ENCODE data around the gene PLRG1. TPM values are rescaled to one million over a fixed set of nuclear protein-coding genes. Genes with fewer than 3 reads are reported as not detected.

PLRG1 gene
- total and polyA plus RNA-seq, 9 donors: 26.5 to 90.9 (median 61.5) TPM

DNA sequence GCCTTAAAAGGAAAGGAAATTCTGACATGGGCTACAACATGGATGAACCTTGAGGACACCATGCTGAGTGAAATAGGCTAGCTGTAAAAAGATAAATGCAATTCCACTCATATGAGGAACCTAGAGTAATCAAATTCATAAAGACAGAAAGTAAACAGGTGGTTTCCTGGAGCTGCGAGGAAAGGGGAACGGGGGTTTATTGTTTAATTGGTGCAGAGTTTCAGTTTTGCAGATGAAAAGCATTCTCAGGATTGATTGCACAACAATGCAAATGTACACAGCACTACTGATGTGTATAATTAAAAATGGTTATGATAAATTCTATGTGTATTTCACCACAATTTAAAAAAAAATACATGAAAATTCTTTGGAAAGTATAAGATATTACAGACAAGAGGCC, 24.0 kb downstream of the PLRG1 start:
- intact Hi-C loops (cut with DNase I): no loop called here

DNA sequence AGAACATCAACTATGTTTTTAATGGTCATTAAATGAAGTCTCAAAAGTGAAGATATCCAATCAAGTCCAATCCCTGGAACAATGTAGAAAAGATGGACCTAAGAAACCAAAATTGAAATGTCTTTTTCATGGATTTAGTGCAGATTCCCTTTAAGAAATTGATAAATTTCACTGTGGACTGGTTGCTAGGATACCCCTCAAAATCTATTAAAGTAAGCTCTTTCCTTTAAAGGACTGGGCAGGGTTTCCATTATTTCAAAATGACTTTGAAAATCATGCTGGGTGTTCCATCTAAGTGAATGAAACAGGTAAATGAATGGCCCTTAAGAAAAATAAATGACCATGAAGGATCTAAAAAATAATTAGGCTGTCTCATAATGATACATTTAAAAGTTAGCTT, 28.6 kb downstream of the PLRG1 start:
- Histone ChIP-seq H3K4me1 (ENCODE audit: insufficient read depth) (no peaks in the 10 kb centered on the region), H3K27ac (no peak overlapping the region), H3K4me3 (no peak overlapping the region), H3K9me3 (no peaks in the 10 kb centered on the region), H3K27me3 (no peaks in the 10 kb centered on the region), H3K36me3 (no peaks in the 10 kb centered on the region)
- TF ChIP-seq POLR2A (IDR thresholded peaks at IDR 0.05) (no peak), EP300 (IDR thresholded peaks at IDR 0.05) (no peak)
- TF ChIP-seq, protein P1, sequence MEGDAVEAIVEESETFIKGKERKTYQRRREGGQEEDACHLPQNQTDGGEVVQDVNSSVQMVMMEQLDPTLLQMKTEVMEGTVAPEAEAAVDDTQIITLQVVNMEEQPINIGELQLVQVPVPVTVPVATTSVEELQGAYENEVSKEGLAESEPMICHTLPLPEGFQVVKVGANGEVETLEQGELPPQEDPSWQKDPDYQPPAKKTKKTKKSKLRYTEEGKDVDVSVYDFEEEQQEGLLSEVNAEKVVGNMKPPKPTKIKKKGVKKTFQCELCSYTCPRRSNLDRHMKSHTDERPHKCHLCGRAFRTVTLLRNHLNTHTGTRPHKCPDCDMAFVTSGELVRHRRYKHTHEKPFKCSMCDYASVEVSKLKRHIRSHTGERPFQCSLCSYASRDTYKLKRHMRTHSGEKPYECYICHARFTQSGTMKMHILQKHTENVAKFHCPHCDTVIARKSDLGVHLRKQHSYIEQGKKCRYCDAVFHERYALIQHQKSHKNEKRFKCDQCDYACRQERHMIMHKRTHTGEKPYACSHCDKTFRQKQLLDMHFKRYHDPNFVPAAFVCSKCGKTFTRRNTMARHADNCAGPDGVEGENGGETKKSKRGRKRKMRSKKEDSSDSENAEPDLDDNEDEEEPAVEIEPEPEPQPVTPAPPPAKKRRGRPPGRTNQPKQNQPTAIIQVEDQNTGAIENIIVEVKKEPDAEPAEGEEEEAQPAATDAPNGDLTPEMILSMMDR (IDR thresholded peaks at IDR 0.05): no peak
- intact Hi-C loops (cut with DNase I): no loop called here
- no peak for DNase-seq

More for the DNA sequence above, 24.0 kb downstream of the PLRG1 start:
- Histone ChIP-seq H3K9me3 (no peaks in the 10 kb centered on the region), H3K27me3 (no peaks in the 10 kb centered on the region), H3K27ac (no peak overlapping the region), H3K4me1 (ENCODE audit: insufficient read depth) (no peaks in the 10 kb centered on the region), H3K4me3 (no peak overlapping the region), H3K36me3 (no peaks in the 10 kb centered on the region)
- 71 to 88% (median 83%) methylated on average over 2 of the region's 2 CpGs for WGBS, 3 donors
- DNase-seq: no peak
- no peak for TF ChIP-seq EP300 (IDR thresholded peaks at IDR 0.05)
- TF ChIP-seq, protein P1 (IDR thresholded peaks at IDR 0.05): no peak
- TF ChIP-seq POLR2A (IDR thresholded peaks at IDR 0.05): no peak

DNA sequence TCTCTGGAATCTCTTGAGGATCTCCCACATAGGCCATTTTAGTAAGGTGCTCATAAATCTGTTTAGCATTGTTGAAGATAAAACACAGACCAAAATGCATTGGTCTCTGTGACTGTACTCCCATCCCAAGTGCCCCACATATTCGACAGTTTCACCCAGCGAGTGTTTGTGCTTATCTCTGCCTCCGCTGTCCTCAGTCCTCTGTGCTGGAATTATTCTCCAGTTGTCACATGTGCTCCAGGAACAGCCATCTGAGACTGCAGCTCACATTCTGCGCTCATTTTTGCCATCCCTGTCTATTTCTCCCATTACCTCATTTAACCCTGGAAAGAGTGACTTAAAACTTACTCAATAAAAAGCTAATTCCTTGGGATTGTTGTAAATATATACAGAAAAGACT, 31.0 kb downstream of the PLRG1 start:
- intact Hi-C loops (cut with DNase I): no loop called here
- TF ChIP-seq, protein P1 (IDR thresholded peaks at IDR 0.05): no peak
- TF ChIP-seq POLR2A (IDR thresholded peaks at IDR 0.05) (no peak), EP300 (IDR thresholded peaks at IDR 0.05) (no peak)
- 78 to 81% (median 80%) methylated on average over 4 of the region's 4 CpGs for WGBS, 3 donors

DNA sequence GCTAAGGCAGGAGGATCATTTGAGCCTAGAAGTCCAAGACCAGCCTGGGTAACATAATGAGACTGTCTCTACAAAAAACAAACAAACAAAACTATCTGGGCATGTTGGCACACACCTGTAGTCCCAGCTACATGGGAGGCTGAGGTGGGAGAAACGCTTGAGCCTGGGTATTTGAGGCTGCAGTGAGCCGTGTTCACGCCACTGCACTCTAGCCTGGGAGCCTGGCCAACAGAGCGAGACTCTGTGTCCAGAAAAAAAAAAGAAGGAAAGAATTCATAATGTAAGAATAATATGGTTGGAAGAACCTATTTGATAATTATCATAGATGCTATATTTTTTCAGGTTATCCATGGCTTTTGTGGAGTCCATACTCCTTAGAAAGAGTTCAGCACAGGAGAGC, 32.6 kb downstream of the PLRG1 start:
- intact Hi-C loops (cut with DNase I): no loop called here
- whole genome bisulfite sequencing, 3 donors: 60 to 69% (median 63%) methylated on average over 4 of the region's 4 CpGs
- H3K4me3 ChIP-seq: no peak overlapping the region
- no peak overlapping the region for H3K27ac ChIP-seq
- TF ChIP-seq EP300 (IDR thresholded peaks at IDR 0.05) (no peak), POLR2A (IDR thresholded peaks at IDR 0.05) (no peak)
- TF ChIP-seq, protein P1 (IDR thresholded peaks at IDR 0.05): no peak
- no peak for DNase-seq
- no peaks in the 10 kb centered on the region for H3K36me3 ChIP-seq
- H3K9me3 ChIP-seq: no peaks in the 10 kb centered on the region
- no peaks in the 10 kb centered on the region for H3K27me3 ChIP-seq
- H3K4me1 ChIP-seq (ENCODE audit: insufficient read depth): no peaks in the 10 kb centered on the region

More for the DNA sequence above, 31.0 kb downstream of the PLRG1 start:
- Histone ChIP-seq H3K27ac (no peak overlapping the region), H3K4me1 (ENCODE audit: insufficient read depth) (no peaks in the 10 kb centered on the region), H3K9me3 (no peaks in the 10 kb centered on the region), H3K36me3 (no peaks in the 10 kb centered on the region), H3K27me3 (no peaks in the 10 kb centered on the region), H3K4me3 (no peak overlapping the region)
- DNase-seq: no peak
